Panc1 (cell line): ENCODE measurements around the gene EYS. TPM values are rescaled to one million over a fixed set of nuclear protein-coding genes. Genes with fewer than 3 reads are reported as not detected.

Source experiments
- ATAC-seq: fragments of 200-7000 bp; cut with Tn5 transposase; 2 replicates; pipeline ENCODE4 v1.9.1; 2020; ENCODE audit warnings: mild to moderate bottlenecking, moderate library complexity
- BruUV-seq: library from RNA; stranded (reverse); fragments of 400-500 nt; replicated peaks from 2 replicates; lab custom pipeline; 2021; lab: Mats Ljungman, UMichigan
- CTCF ChIA-PET: fragments of 300-600 bp; sonication (Branson Sonifier 250); formaldehyde crosslinking; loops from one replicate; lab custom pipeline; 2022; ENCODE audit warnings: antibody characterized with exemption; lab: Charles Lee
- POLR2A ChIA-PET: fragments of 300-600 bp; sonication (Branson Sonifier 250); formaldehyde crosslinking; loops from one replicate; lab custom pipeline; 2022; ENCODE audit warnings: antibody characterized with exemption; lab: Charles Lee
- DNase-seq: peaks from one replicate; pipeline ENCODE4 v3.0.0-alpha.2; 2010; ENCODE audit warnings: low read depth, low spot score
- H3K27ac ChIP-seq: 2 replicates; pipeline ENCODE4 v1.5.1; 2011; ENCODE audit warnings: mild to moderate bottlenecking, low read length, inconsistent platforms
- H3K27me3 ChIP-seq: fragments of 200-500 bp; sonication (Bioruptor generic); 2 replicates; pipeline ENCODE4 v1.6.0; 2014; ENCODE audit warnings: low read length, inconsistent platforms; ENCODE audit not compliant: control insufficient read depth, insufficient read depth
- H3K36me3 ChIP-seq: fragments of 200-500 bp; sonication (Bioruptor generic); 2 replicates; pipeline ENCODE4 v1.5.1; 2014; ENCODE audit warnings: inconsistent platforms, mild to moderate bottlenecking, low read length, moderate library complexity; ENCODE audit not compliant: control insufficient read depth, insufficient read depth
- H3K4me1 ChIP-seq: 2 replicates; pipeline ENCODE4 v1.5.1; 2011; ENCODE audit warnings: inconsistent platforms, mild to moderate bottlenecking, low read length, moderate library complexity; ENCODE audit not compliant: control insufficient read depth, insufficient read depth
- H3K4me3 ChIP-seq, 2 experiments: 2 replicates each; pipeline ENCODE4 v1.5.1; 2011 to 2012; ENCODE audit warnings: low read depth in 2 of 2, low read length in 2 of 2, mild to moderate bottlenecking in 2 of 2, inconsistent platforms in 1 of 2, moderate library complexity in 1 of 2
- H3K9me3 ChIP-seq: fragments of 200-500 bp; sonication (Bioruptor generic); 2 replicates; pipeline ENCODE4 v1.5.1; 2014; ENCODE audit warnings: low read depth, mild to moderate bottlenecking, inconsistent platforms, low read length, moderate library complexity; ENCODE audit not compliant: control insufficient read depth, insufficient read depth
- POLR2AphosphoS5 ChIP-seq: IDR thresholded peaks from 2 replicates; pipeline ENCODE4 v1.6.1; 2012; ENCODE audit warnings: mild to moderate bottlenecking, low read depth, low read length, moderate library complexity
- REST ChIP-seq, 2 experiments: IDR thresholded peaks; 2 replicates each; pipeline ENCODE4 v1.6.1; 2011 to 2012; ENCODE audit warnings: low read depth in 2 of 2, control low read depth in 1 of 2, low read length in 1 of 2, mild to moderate bottlenecking in 1 of 2, moderate library complexity in 1 of 2; ENCODE audit not compliant: insufficient read depth in 1 of 2
- SIN3A ChIP-seq: IDR thresholded peaks from 2 replicates; pipeline ENCODE4 v1.6.1; 2012; ENCODE audit warnings: low read depth, mild to moderate bottlenecking, low read length, moderate library complexity, borderline replicate concordance; ENCODE audit not compliant: insufficient read depth
- TCF7L2 ChIP-seq: IDR thresholded peaks from 2 replicates; pipeline ENCODE4 v1.6.1; 2011; ENCODE audit warnings: mild to moderate bottlenecking, low read depth, low read length, inconsistent platforms
- in situ Hi-C: cut with HindIII; loops from 2 replicates; pipeline ENCODE4 v1.10.0; 2016; ENCODE audit warnings: low sequenced_read_pairs, low pct_unique_long_range_greater_than_20kb
- intact Hi-C: fragments of 100-400 bp; cut with micrococcal nuclease; formaldehyde crosslinking; loops from one replicate; pipeline ENCODE4 v1.10.0; 2022; ENCODE audit not compliant: unreplicated experiment
- total RNA-seq: library from RNA; stranded (reverse); gene quantifications from one replicate; pipeline ENCODE4 v1.2.1, GENCODE V29; 2021; ENCODE audit not compliant: unreplicated experiment
- TF ChIP-seq, protein P1 (sequence below): fragments of 450-650 bp; IDR thresholded peaks from 2 replicates; pipeline ENCODE4 v1.5.1; 2017; ENCODE audit warnings: mild to moderate bottlenecking

The EYS gene
- total RNA-seq, 1 experiment from 2014 or later: not detected

GRCh38 chr6:65231616-65232015, 475.4 kb downstream of the EYS start:
- in situ Hi-C loops (no loop called here), intact Hi-C loops (no loop called here)
- Histone ChIP-seq H3K4me1 (no peaks in the 10 kb centered on the region), H3K36me3 (no peaks in the 10 kb centered on the region), H3K27ac (no peak overlapping the region), H3K9me3 (no peaks in the 10 kb centered on the region), H3K27me3 (no peaks in the 10 kb centered on the region), H3K4me3 (no peak overlapping the region)
- POLR2A ChIA-PET: no interaction called here
- CTCF ChIA-PET: no interaction called here
- TF ChIP-seq POLR2AphosphoS5 (no peak), REST (IDR thresholded peaks at IDR 0.05; ENCODE audit: insufficient read depth in 1 of 2, low read depth in 2 of 2, low read length in 1 of 2) (no peak), SIN3A (no peak), TCF7L2 (no peak)
- TF ChIP-seq, protein P1, sequence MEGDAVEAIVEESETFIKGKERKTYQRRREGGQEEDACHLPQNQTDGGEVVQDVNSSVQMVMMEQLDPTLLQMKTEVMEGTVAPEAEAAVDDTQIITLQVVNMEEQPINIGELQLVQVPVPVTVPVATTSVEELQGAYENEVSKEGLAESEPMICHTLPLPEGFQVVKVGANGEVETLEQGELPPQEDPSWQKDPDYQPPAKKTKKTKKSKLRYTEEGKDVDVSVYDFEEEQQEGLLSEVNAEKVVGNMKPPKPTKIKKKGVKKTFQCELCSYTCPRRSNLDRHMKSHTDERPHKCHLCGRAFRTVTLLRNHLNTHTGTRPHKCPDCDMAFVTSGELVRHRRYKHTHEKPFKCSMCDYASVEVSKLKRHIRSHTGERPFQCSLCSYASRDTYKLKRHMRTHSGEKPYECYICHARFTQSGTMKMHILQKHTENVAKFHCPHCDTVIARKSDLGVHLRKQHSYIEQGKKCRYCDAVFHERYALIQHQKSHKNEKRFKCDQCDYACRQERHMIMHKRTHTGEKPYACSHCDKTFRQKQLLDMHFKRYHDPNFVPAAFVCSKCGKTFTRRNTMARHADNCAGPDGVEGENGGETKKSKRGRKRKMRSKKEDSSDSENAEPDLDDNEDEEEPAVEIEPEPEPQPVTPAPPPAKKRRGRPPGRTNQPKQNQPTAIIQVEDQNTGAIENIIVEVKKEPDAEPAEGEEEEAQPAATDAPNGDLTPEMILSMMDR: no peak
- no peak for DNase-seq
- BruUV-seq: no TSS peak
- ATAC-seq: no peak

GRCh38 chr6:65229825-65230224, 477.2 kb downstream of the EYS start:
- Histone ChIP-seq H3K27ac (no peak overlapping the region), H3K36me3 (no peaks in the 10 kb centered on the region), H3K27me3 (no peaks in the 10 kb centered on the region), H3K9me3 (no peaks in the 10 kb centered on the region), H3K4me1 (no peaks in the 10 kb centered on the region), H3K4me3 (no peak overlapping the region)
- DNase-seq (no peak), ATAC-seq (no peak)
- POLR2A ChIA-PET: no interaction called here
- intact Hi-C loops: no loop called here
- in situ Hi-C loops: no loop called here
- no peak for TF ChIP-seq TCF7L2
- TF ChIP-seq REST (IDR thresholded peaks at IDR 0.05; ENCODE audit: insufficient read depth in 1 of 2, low read depth in 2 of 2, low read length in 1 of 2): no peak
- TF ChIP-seq SIN3A: no peak
- no peak for TF ChIP-seq POLR2AphosphoS5
- TF ChIP-seq, protein P1: no peak
- BruUV-seq: no TSS peak
- CTCF ChIA-PET: no interaction called here
